Measurements from ENCODE around the gene CLN5. TPM values are rescaled to one million over a fixed set of nuclear protein-coding genes. Genes with fewer than 3 reads are reported as not detected.

The CLN5 gene
- total and polyA plus RNA-seq, 10 of the 15 experiments (the other 5 are each of a cell fraction or from before 2014, with no cell fraction given) = 11.2 to 22.2 (median 13.1) TPM

- Histone ChIP-seq H3K9me3 (replicated peaks; ENCODE audit: control insufficient read depth, insufficient read depth, low read length) (no peaks in the 10 kb centered on the region), H3K4me1 (ENCODE audit: control insufficient read depth, insufficient read depth, low read length) (no peaks in the 10 kb centered on the region), H3K79me2 (ENCODE audit: control insufficient read depth, insufficient read depth, low read length) (no peaks in the 10 kb centered on the region), H3K4me2 (ENCODE audit: control insufficient read depth, insufficient read depth) (no peak overlapping the region), H3K9ac (ENCODE audit: control insufficient read depth, insufficient read depth, low read length) (no peak overlapping the region), H3K36me3 (ENCODE audit: control insufficient read depth in 2 of 2, insufficient read depth in 2 of 2, low read length in 1 of 2) (no peaks in the 10 kb centered on the region), H3K4me3 (no peak overlapping the region), H4K20me1 (ENCODE audit: control insufficient read depth, insufficient read depth) (no peaks in the 10 kb centered on the region), H2AFZ (ENCODE audit: control insufficient read depth, low read depth, low read length) (no peak overlapping the region), H3K27ac (ENCODE audit: control insufficient read depth, insufficient read depth) (no peak overlapping the region), H3K27me3 (replicated peaks in 1 of 2; ENCODE audit: control insufficient read depth in 2 of 2, insufficient read depth in 2 of 2, low read length in 1 of 2) (peaks cover 0 to under 1% of the 10 kb centered on the region in 2 experiments; a peak in 1 of 4 replicates)
- RAD21 ChIA-PET (ENCODE audit: unreplicated experiment) = interaction anchor here (1.7 kb wide), 1 partner anchor 68 kb away, joined by 6 read pairs; no protein-coding TSS in a partner anchor
- FAIRE-seq = no peak
- 44% methylated on average over 19 of the region's 19 CpGs for WGBS (ENCODE audit: insufficient coverage, insufficient replicate concordance, low lambda C conversion rate, missing lambda C conversion rate)
- in situ Hi-C loops (cut with MboI) (loop anchor here (10.0 kb wide), 1 partner anchor 1097 kb away; no protein-coding TSS in a partner anchor), intact Hi-C loops (cut with micrococcal nuclease; ENCODE audit: unreplicated experiment) (no loop called here)
- no peak for ATAC-seq
- SMC1A ChIA-PET (ENCODE audit: uncharacterized antibody, unreplicated experiment) = interaction anchor here (0.6 to 1.2 kb wide), 3 partner anchors 16 to 69 kb away, joined by 3 to 5 read pairs (median 3); no protein-coding TSS in a partner anchor
- no peak for DNase-seq (ENCODE audit: low read depth, low spot score)
- CTCF ChIA-PET = interaction anchor here (1.0 to 1.7 kb wide), 6 partner anchors 8 to 68 kb away, joined by 3 to 9 read pairs (median 4); no protein-coding TSS in a partner anchor
- BruUV-seq (replicated peaks) = no TSS peak
- POLR2A ChIA-PET = no interaction called here
- no peak for TF ChIP-seq CBFB (IDR thresholded peaks at IDR 0.05; ENCODE audit: low read depth)
- TF ChIP-seq MEF2B (IDR thresholded peaks at IDR 0.05; ENCODE audit: partially characterized antibody, poor library complexity, severe bottlenecking) = no peak
- TF ChIP-seq IRF5 (IDR thresholded peaks at IDR 0.05; ENCODE audit: borderline replicate concordance) = no peak
- TF ChIP-seq USF1 (IDR thresholded peaks at IDR 0.05; ENCODE audit: borderline replicate concordance, extremely low read length, insufficient read depth, low read depth, low read length) = no peak
- no peak for TF ChIP-seq NKRF (conservative IDR thresholded peaks at IDR 0.05)
- TF ChIP-seq TCF3 (IDR thresholded peaks at IDR 0.05; ENCODE audit: borderline replicate concordance, insufficient read depth, low read depth, low read length) = no peak
- no peak for TF ChIP-seq PRDM15 (CRISPR knock-in tag; IDR thresholded peaks at IDR 0.05)
- TF ChIP-seq MXI1 (IDR thresholded peaks at IDR 0.05; ENCODE audit: low read depth, low read length) = no peak
These were observed 19.7 kb upstream of the CLN5 start for GRCh38 chr13:76971851-76972829.
